PFSK-1 (cell line): ENCODE data around the gene GABRB3.

Experiments
- FOXP2 ChIP-seq: optimal IDR thresholded peaks from 2 replicates; pipeline ENCODE3; 2011; ENCODE audit warnings: borderline replicate concordance, control low read depth, inconsistent platforms; ENCODE audit not compliant: insufficient read depth; ENCODE audit errors: extremely low read length, extremely low read depth
- POLR2AphosphoS5 ChIP-seq: IDR thresholded peaks from 2 replicates; pipeline ENCODE4 v1.6.1; 2012; ENCODE audit warnings: low read depth, mild to moderate bottlenecking, control low read depth, low read length, moderate library complexity
- SIN3A ChIP-seq: IDR thresholded peaks from 2 replicates; pipeline ENCODE4 v1.6.1; 2012; ENCODE audit warnings: mild to moderate bottlenecking, low read length, moderate library complexity, borderline replicate concordance; ENCODE audit not compliant: insufficient read depth
- TAF1 ChIP-seq: IDR thresholded peaks from 2 replicates; pipeline ENCODE4 v1.6.1; 2012; ENCODE audit warnings: low read length, control low read depth, borderline replicate concordance; ENCODE audit not compliant: insufficient read depth
- TF ChIP-seq, protein P1 (sequence below), 2 experiments: IDR thresholded peaks; 2 replicates each; pipeline versions ENCODE4 v1.6.1 to v1.8.0; 2011 to 2012; ENCODE audit warnings: low read depth in 2 of 2, low read length in 2 of 2, control low read depth in 1 of 2, inconsistent platforms in 1 of 2, mild to moderate bottlenecking in 1 of 2, moderate library complexity in 1 of 2; ENCODE audit not compliant: insufficient read depth in 1 of 2

Gene GABRB3

DNA sequence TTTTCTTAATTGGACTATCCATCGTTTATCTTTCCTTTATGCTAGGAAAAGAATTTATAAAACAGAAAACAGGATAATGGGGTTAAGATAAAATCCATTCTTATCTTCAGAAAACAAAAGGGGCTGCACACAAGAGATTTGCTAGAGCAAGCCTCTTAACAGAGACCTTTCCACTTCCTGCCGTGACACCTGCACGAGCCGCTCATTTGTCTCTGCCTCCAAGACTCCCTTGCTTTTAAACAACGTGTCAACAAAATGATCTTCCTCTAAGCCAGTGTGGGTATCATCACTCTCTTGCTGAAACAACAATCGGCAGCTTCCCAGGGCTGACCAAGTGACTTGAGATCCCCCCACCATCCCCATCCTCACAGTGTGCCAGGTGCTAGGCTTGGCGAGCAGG is 33.1 kb downstream of the GABRB3 start:
- TF ChIP-seq, protein P1, sequence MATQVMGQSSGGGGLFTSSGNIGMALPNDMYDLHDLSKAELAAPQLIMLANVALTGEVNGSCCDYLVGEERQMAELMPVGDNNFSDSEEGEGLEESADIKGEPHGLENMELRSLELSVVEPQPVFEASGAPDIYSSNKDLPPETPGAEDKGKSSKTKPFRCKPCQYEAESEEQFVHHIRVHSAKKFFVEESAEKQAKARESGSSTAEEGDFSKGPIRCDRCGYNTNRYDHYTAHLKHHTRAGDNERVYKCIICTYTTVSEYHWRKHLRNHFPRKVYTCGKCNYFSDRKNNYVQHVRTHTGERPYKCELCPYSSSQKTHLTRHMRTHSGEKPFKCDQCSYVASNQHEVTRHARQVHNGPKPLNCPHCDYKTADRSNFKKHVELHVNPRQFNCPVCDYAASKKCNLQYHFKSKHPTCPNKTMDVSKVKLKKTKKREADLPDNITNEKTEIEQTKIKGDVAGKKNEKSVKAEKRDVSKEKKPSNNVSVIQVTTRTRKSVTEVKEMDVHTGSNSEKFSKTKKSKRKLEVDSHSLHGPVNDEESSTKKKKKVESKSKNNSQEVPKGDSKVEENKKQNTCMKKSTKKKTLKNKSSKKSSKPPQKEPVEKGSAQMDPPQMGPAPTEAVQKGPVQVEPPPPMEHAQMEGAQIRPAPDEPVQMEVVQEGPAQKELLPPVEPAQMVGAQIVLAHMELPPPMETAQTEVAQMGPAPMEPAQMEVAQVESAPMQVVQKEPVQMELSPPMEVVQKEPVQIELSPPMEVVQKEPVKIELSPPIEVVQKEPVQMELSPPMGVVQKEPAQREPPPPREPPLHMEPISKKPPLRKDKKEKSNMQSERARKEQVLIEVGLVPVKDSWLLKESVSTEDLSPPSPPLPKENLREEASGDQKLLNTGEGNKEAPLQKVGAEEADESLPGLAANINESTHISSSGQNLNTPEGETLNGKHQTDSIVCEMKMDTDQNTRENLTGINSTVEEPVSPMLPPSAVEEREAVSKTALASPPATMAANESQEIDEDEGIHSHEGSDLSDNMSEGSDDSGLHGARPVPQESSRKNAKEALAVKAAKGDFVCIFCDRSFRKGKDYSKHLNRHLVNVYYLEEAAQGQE (IDR thresholded peaks at IDR 0.05; ENCODE audit: insufficient read depth in 1 of 2, low read depth in 2 of 2, low read length in 2 of 2): no peak
- TF ChIP-seq SIN3A (no peak), FOXP2 (no peak), TAF1 (no peak), POLR2AphosphoS5 (no peak)

DNA sequence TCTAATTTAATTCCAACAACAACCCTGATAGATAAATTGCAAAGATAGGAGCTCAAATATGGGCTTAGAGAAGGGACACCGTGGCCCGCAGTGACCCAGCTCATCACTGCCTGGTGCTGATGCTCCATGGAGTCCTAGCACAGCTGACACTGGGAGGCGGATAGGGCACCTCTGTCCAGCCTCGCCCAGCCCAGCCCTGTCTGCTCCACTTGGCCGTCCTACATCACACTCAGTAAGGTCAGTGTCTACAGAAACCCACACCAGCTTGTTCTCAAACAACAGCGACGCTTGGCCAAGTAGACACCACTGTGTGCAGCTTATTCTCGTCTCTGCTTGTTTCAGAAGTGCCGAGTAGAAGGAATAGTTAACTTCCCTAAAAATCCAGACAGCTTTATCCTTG is 33.9 kb downstream of the GABRB3 start:
- TF ChIP-seq POLR2AphosphoS5 (no peak), SIN3A (no peak), TAF1 (no peak), FOXP2 (no peak)
- TF ChIP-seq, protein P1 (IDR thresholded peaks at IDR 0.05; ENCODE audit: insufficient read depth in 1 of 2, low read depth in 2 of 2, low read length in 2 of 2): no peak

DNA sequence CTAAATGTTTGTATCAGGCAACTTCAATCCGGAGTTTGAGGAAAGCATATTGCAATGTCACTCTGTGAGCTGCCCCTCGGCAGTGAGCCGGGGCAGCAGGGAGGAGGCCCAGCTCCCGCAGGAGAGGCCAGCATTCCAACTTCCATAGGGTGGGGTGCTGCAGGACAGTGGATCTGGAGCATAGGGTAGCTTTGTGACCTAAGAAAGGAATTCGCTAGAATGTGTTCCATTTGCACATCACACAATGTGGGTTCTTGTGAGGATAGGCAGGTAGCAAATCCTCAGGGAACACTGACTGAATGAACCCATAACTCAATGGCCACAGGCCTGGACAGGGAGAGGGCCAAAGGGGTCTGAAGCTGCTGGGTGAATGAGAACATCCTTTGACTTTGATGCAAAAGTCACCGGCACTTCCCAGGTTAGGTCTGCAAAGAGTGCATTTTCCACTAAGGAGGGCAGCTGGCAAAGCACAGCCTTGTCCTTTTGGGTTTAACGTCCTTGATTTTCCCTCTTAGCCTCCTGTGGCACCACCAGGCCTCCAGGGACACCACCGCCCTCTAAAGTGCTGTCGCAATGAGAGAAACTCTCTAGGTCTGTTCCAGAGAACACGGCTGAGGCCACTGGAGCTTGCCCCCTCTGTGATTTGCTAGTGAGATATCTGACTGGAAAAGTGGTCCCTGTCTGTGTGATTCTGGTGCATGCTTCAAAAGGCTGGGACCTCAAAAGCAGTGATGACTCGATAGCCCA is 36.2 kb downstream of the GABRB3 start:
- no peak for TF ChIP-seq FOXP2
- no peak for TF ChIP-seq POLR2AphosphoS5
- no peak for TF ChIP-seq SIN3A
- TF ChIP-seq, protein P1 (IDR thresholded peaks at IDR 0.05; ENCODE audit: insufficient read depth in 1 of 2, low read depth in 2 of 2, low read length in 2 of 2): no peak
- no peak for TF ChIP-seq TAF1

DNA sequence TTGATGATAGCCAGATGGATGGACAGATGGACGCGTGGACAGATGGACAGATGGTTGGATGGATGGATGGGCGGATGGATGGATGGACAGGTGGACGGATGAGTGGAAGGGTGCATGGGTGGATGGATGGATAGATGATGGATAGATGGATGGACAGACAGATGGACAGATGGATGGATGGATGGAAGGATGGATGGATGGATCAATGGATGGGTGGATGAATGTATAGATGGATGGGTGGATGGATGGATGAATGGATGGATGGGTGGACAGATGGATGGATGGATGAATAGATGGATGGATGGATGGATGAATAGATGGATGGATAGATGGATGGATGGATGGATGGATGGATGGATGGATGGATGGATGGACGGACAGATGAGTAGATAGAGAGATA is 40.9 kb downstream of the GABRB3 start:
- TF ChIP-seq SIN3A (no peak), FOXP2 (no peak), TAF1 (no peak), POLR2AphosphoS5 (no peak)
- TF ChIP-seq, protein P1 (IDR thresholded peaks at IDR 0.05; ENCODE audit: insufficient read depth in 1 of 2, low read depth in 2 of 2, low read length in 2 of 2): no peak
